Measurements from ENCODE around the gene POLRMT. TPM values are rescaled to one million over a fixed set of nuclear protein-coding genes. Genes with fewer than 3 reads are reported as not detected.
"Not testable (repeated sequence)": the region's sequence is repeated elsewhere in the genome, so short reads cannot be mapped to it uniquely, and the experiment has no call there.

POLRMT gene
- total RNA-seq, result 28.1 and 32.7 TPM in 2 replicates

GRCh38 chr19:633068-633785, at the start of gene POLRMT:
Gene POLRMT, minus strand, starts transcription at chr19:633537. Its CDS starts 25 bp downstream, at chr19:633512.
- DNase-seq (ENCODE audit: low read depth, low spot score), result peak; percentile 92

GRCh38 chr19:682678-683320, 49.5 kb upstream of the POLRMT start:
- DNase-seq (ENCODE audit: low read depth, low spot score), result no peak

- DNase-seq (ENCODE audit: low read depth, low spot score), result peak; percentile 84
These were observed 48.0 kb upstream of the POLRMT start for GRCh38 chr19:681029-682019.

- peak; percentile 95 for DNase-seq (ENCODE audit: low read depth, low spot score)
These were observed 47.1 kb upstream of the POLRMT start for GRCh38 chr19:680287-681028.

- no peak for DNase-seq (ENCODE audit: low read depth, low spot score)
These were observed 46.3 kb upstream of the POLRMT start for GRCh38 chr19:679418-680286.

- no peak for DNase-seq (ENCODE audit: low read depth, low spot score)
These were observed 45.6 kb upstream of the POLRMT start for GRCh38 chr19:678791-679388.

- no peak for DNase-seq (ENCODE audit: low read depth, low spot score)
These were observed 44.5 kb upstream of the POLRMT start for GRCh38 chr19:677601-678436.

- peak; percentile 13 for DNase-seq (ENCODE audit: low read depth, low spot score)
These were observed 43.9 kb upstream of the POLRMT start for GRCh38 chr19:677201-677600.

GRCh38 chr19:676339-677105, 43.2 kb upstream of the POLRMT start, which contains the start of gene FSTL3:
Gene FSTL3, plus strand, starts transcription at chr19:676392. Its CDS starts 32 bp downstream, at chr19:676424.
- DNase-seq (ENCODE audit: low read depth, low spot score), result no peak

GRCh38 chr19:676007-676338, 42.6 kb upstream of the POLRMT start:
- no peak for DNase-seq (ENCODE audit: low read depth, low spot score)

GRCh38 chr19:674282-675151, 41.2 kb upstream of the POLRMT start:
- no peak for DNase-seq (ENCODE audit: low read depth, low spot score)

GRCh38 chr19:670609-671075, 37.3 kb upstream of the POLRMT start:
- DNase-seq (ENCODE audit: low read depth, low spot score), result no peak

- not testable (repeated sequence) for DNase-seq (ENCODE audit: low read depth, low spot score)
These were observed 35.5 kb upstream of the POLRMT start for GRCh38 chr19:668675-669434.

- DNase-seq (ENCODE audit: low read depth, low spot score), result not testable (repeated sequence)
These were observed 33.7 kb upstream of the POLRMT start for GRCh38 chr19:666985-667573.

GRCh38 chr19:664913-665443, 31.6 kb upstream of the POLRMT start:
- peak; percentile 20 for DNase-seq (ENCODE audit: low read depth, low spot score)

Measured in pulmonary artery endothelial cell (primary cell).